AG09319 (cell line): ENCODE data around the gene SCLT1.

Experiments
- DNase-seq: peaks from one replicate; pipeline ENCODE4 v3.0.0-alpha.2; 2010; ENCODE audit warnings: low read depth; ENCODE audit errors: extremely low read depth
- TF ChIP-seq, protein P1 (sequence below): IDR thresholded peaks from 2 replicates; pipeline ENCODE4 v1.5.1; 2011; ENCODE audit warnings: low read depth, mild to moderate bottlenecking, inconsistent platforms, low read length, moderate library complexity

Gene SCLT1

DNA sequence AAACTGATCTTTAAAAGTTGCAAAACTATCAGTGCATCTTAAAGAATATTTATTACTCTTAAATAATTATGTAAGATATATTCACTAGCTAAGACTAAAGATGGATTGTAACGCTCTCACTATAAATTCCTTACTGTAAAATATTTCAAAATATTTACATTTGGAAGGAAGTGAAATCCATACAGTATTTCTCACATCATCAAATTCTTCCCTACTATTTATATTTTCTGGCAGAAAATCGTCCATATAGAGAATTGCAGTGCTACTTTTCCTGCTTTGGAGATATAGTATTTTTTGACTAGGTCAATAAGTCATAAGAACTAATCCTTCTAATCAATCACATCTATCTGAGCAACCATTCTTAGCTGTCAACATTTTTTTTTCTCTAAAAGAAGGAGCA, 52.9 kb downstream of the SCLT1 start:
- no peak for DNase-seq
- TF ChIP-seq, protein P1, sequence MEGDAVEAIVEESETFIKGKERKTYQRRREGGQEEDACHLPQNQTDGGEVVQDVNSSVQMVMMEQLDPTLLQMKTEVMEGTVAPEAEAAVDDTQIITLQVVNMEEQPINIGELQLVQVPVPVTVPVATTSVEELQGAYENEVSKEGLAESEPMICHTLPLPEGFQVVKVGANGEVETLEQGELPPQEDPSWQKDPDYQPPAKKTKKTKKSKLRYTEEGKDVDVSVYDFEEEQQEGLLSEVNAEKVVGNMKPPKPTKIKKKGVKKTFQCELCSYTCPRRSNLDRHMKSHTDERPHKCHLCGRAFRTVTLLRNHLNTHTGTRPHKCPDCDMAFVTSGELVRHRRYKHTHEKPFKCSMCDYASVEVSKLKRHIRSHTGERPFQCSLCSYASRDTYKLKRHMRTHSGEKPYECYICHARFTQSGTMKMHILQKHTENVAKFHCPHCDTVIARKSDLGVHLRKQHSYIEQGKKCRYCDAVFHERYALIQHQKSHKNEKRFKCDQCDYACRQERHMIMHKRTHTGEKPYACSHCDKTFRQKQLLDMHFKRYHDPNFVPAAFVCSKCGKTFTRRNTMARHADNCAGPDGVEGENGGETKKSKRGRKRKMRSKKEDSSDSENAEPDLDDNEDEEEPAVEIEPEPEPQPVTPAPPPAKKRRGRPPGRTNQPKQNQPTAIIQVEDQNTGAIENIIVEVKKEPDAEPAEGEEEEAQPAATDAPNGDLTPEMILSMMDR, result no peak

DNA sequence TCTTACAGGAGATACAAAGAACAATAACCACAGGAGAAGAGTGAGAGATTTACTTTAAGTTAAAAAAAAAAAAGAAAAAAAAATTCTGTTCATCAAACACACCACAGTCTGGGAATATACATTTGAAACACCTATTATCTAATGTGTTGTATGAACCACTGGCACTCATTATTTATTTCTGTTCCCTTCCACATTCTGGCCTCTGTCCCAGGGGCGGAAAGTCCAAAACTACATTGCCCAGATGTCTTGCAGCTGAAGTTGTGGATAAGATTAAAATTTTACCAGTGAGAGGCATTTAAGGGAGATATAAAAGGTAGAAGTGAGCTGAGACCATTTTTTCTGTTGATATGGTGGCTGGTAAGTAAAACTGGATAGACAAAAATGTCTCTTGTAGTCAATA, 56.2 kb downstream of the SCLT1 start:
- DNase-seq, result no peak
- TF ChIP-seq, protein P1, result no peak

DNA sequence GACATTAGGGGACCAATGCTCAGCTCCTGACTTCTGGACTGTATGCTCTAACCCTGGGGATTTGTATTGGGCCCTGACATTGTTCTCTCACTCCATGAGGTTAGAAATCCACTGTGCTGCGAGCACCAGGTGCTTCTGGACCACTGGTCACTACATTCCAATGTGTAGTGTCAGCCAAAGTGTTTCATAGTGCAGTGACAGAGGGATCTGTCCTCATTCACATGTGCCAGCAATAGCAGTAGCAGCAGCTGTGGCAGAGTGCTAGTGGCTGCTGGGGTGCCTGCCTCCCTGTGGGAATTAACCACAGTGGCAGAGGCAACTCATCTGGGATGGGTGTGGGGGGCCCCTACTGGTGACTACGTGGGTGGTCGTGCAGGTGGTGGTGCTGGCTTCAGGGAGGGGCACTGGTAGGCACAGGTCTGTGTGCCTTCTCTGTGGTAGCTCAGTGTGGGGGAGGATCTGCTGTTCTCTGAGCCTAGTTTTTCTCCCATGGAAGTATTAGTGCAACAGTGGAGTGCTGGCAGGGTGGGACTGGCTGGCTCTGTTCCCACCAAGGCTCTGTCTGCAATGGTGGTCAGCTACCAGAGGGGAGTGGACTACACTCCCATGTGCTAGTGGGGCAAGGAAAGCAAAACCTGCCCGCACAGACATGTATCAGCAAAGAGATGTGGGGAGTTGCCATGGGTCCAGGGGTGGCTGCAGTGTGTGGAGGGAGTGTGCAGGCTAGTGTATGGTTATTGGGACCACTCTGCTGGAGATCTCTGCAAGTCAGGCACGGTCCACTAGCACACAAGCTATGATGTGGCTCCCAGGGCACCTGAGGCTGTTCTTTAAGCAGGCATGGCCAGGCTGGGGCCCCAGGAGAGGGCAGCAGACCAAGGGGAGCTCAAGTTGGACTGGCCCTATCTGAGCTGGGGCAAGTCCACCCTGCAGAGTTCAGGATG, 78.5 kb downstream of the SCLT1 start:
- TF ChIP-seq, protein P1, result no peak
- no peak for DNase-seq

DNA sequence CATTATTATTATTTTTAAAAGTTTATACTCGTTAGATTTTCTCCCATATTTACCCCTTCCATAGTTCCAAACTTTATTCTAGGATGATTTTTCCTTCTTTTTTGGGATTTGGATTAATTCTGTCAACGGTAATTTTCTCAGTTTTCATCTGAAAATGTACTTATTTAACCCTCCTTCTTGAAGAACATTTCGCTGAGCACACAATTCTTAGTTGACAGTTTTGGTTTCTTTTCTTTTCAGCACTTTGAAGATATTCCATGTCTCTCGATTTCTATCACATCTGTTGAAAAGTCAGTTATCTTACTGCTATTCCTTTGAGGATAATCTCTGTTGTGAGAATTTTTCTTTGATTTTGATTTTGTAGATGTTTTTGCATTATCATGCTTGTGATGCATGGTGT, 85.2 kb downstream of the SCLT1 start:
- TF ChIP-seq, protein P1, result no peak
- no peak for DNase-seq

DNA sequence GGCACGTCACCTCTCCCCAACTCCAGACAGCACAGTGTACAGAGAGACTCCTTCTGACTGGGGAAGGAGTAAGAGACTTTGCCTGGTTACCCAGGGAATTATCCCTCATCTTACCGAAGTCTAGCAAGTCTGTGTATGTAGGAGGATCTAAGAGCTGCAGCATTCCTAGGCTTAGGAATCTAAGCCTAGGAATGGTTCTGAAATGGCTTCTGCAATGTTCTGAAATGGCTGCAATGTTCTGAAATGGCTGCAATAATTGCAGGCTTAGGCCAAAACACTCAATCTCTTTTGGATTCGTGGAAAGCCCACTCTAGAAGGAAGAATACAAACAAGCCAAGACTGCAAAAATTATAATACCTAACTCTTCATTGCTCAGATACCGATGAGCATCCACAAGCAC, 106.4 kb downstream of the SCLT1 start:
- TF ChIP-seq, protein P1, result no peak
- no peak for DNase-seq

DNA sequence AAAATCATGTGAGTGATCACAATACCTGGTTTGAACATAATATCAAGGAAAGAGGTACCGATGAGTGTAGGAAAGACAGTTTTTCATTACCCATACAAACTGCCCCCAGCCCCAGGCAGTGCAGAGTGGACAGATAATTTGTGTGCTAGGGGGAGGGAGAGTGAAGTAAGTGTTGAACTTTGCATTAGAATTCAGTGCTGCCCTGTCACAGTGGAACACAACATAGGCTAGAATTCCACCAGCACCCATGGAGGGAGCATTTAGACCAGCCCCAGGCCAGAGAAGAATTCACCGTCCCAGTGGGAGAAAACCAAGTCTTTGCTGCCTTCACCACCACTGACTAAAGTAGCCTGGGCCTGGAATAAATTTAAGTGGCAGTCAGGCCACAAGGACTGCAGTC, 107.3 kb downstream of the SCLT1 start:
- no peak for DNase-seq
- TF ChIP-seq, protein P1, result no peak

DNA sequence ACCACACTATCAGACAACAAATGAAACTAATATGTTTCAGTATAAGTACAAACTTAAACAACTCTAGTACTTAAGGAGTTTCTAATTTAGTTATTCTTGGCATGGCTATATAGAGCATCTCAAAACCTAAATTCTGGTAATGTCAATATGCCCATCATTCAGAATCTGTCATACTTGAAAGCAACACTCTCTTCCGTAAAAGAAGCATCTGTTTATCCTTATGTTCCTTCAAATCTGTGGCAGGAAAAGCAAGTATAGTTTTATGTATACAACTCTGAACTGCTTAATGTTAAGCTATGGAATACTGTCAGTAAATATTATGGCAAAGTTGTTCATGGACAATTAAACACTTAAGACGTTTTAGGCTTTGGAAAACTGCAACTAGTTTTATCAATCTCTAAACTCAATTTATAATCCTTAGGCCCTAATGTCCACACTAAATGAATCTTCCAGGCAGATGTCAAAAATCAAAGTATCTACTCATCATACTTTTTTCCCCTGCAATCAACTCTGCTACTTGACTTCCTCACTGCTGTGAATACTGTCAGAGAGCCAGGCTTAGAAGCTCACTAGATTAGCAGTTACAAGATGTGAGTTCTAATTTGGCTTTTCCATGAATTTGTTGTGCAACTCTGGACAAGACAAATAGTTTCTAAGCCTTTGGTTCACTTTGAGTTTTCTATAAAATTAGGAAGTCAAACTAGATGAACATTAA, 109.4 kb downstream of the SCLT1 start:
- no peak for DNase-seq
- TF ChIP-seq, protein P1, result no peak
